HCT116 (cell line): ENCODE data around the gene C4BPB.

Experiments used
- CBX3 ChIP-seq: IDR thresholded peaks from 2 replicates; pipeline ENCODE4 v1.6.1; 2012; ENCODE audit warnings: low read depth
- CEBPB ChIP-seq: IDR thresholded peaks from 2 replicates; pipeline ENCODE4 v1.6.1; 2012; ENCODE audit warnings: low read depth
- ELF1 ChIP-seq: IDR thresholded peaks from 2 replicates; pipeline ENCODE4 v1.6.1; 2012; ENCODE audit warnings: low read depth, borderline replicate concordance
- EZH2 ChIP-seq: fragments of 200-600 bp; sonication (generic); IDR thresholded peaks from 2 replicates; pipeline ENCODE4 v1.6.1; 2017; ENCODE audit warnings: antibody characterized with exemption, mixed run types
- POLR2A ChIP-seq: IDR thresholded peaks from 2 replicates; pipeline ENCODE4 v1.7.0; 2011; ENCODE audit warnings: borderline replicate concordance; ENCODE audit not compliant: insufficient read depth, insufficient read length; ENCODE audit errors: extremely low read depth
- POLR2AphosphoS5 ChIP-seq: IDR thresholded peaks from 2 replicates; pipeline ENCODE4 v1.6.1; 2011; ENCODE audit warnings: mild to moderate bottlenecking, low read depth, low read length, moderate library complexity
- RAD21 ChIP-seq: IDR thresholded peaks from 2 replicates; pipeline ENCODE4 v1.6.1; 2012; ENCODE audit warnings: low read depth, mild to moderate bottlenecking
- YY1 ChIP-seq: IDR thresholded peaks from 2 replicates; pipeline ENCODE4 v1.6.1; 2011; ENCODE audit warnings: low read length, low read depth, moderate library complexity, mild to moderate bottlenecking; ENCODE audit not compliant: insufficient replicate concordance; ENCODE audit errors: extremely low read depth
- ZFX ChIP-seq: fragments of 450-650 bp; IDR thresholded peaks from 2 replicates; pipeline ENCODE4 v1.6.1; 2017
- ZNF274 ChIP-seq: fragments of 200-500 bp; sonication (Bioruptor generic); IDR thresholded peaks from 2 replicates; pipeline ENCODE4 v1.6.1; 2014; ENCODE audit warnings: mild to moderate bottlenecking, low read depth, low read length, inconsistent platforms
- TF ChIP-seq, protein P1 (sequence below): IDR thresholded peaks from 2 replicates; pipeline ENCODE4 v1.6.1; 2012; ENCODE audit warnings: low read depth
- TF ChIP-seq, protein P2 (sequence below), 3 experiments: fragments of 200-600 bp in 1 of 3; sonication (generic) in 1 of 3; IDR thresholded peaks in 2 of 3; conservative IDR thresholded peaks in 1 of 3; 2 replicates each; pipeline ENCODE4 v1.5.1; 2012 to 2017; ENCODE audit warnings: low read depth in 2 of 3, low read length in 2 of 3, antibody characterized with exemption in 1 of 3, borderline replicate concordance in 1 of 3, control low read depth in 1 of 3, mild to moderate bottlenecking in 1 of 3, mixed read lengths in 1 of 3, mixed run types in 1 of 3, moderate library complexity in 1 of 3; ENCODE audit not compliant: insufficient read depth in 1 of 3
- TF ChIP-seq, protein P3 (sequence below): IDR thresholded peaks from 2 replicates; pipeline ENCODE4 v1.6.1; 2012

DNA sequence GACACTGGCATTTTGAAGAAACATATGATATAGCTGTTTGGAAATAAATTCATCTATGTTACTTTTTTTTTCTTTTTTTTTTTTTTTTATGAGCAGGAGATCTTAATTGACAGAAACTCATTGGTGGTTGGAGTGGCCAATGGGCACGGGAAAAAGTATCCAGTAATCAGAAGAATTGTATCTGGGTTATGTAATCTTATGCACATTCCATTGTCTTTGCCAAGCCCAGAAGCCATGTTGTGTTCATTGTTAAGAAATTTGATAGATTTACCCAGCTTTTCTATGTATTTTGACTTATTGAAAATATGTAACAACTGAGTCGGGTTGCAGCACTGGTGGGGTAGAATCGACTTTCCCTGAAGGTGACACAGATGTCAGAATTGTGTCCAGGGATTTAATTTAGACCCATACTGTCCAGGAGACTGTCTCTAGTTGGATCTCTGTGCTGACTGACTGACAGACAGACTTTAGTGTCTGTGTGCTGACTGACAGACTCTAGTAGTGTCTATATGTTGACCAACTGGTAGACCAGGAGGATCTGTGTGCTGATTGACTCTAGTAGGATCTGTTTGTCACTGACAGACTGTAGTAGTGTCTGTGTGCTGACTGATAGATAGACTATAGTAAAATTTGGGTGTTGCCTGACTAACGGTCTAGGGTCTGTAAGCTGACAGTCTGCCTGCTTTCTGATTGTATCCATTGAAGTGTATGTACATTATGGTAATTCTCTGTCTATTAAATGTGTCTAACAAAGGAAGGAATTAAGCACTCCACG lies 12.3 kb upstream of the C4BPB start:
- TF ChIP-seq CEBPB, result no peak
- TF ChIP-seq, protein P1, sequence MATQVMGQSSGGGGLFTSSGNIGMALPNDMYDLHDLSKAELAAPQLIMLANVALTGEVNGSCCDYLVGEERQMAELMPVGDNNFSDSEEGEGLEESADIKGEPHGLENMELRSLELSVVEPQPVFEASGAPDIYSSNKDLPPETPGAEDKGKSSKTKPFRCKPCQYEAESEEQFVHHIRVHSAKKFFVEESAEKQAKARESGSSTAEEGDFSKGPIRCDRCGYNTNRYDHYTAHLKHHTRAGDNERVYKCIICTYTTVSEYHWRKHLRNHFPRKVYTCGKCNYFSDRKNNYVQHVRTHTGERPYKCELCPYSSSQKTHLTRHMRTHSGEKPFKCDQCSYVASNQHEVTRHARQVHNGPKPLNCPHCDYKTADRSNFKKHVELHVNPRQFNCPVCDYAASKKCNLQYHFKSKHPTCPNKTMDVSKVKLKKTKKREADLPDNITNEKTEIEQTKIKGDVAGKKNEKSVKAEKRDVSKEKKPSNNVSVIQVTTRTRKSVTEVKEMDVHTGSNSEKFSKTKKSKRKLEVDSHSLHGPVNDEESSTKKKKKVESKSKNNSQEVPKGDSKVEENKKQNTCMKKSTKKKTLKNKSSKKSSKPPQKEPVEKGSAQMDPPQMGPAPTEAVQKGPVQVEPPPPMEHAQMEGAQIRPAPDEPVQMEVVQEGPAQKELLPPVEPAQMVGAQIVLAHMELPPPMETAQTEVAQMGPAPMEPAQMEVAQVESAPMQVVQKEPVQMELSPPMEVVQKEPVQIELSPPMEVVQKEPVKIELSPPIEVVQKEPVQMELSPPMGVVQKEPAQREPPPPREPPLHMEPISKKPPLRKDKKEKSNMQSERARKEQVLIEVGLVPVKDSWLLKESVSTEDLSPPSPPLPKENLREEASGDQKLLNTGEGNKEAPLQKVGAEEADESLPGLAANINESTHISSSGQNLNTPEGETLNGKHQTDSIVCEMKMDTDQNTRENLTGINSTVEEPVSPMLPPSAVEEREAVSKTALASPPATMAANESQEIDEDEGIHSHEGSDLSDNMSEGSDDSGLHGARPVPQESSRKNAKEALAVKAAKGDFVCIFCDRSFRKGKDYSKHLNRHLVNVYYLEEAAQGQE, result no peak
- no peak for TF ChIP-seq CBX3
- TF ChIP-seq, protein P2, sequence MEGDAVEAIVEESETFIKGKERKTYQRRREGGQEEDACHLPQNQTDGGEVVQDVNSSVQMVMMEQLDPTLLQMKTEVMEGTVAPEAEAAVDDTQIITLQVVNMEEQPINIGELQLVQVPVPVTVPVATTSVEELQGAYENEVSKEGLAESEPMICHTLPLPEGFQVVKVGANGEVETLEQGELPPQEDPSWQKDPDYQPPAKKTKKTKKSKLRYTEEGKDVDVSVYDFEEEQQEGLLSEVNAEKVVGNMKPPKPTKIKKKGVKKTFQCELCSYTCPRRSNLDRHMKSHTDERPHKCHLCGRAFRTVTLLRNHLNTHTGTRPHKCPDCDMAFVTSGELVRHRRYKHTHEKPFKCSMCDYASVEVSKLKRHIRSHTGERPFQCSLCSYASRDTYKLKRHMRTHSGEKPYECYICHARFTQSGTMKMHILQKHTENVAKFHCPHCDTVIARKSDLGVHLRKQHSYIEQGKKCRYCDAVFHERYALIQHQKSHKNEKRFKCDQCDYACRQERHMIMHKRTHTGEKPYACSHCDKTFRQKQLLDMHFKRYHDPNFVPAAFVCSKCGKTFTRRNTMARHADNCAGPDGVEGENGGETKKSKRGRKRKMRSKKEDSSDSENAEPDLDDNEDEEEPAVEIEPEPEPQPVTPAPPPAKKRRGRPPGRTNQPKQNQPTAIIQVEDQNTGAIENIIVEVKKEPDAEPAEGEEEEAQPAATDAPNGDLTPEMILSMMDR (IDR thresholded peaks at IDR 0.05 in 2 of 3, conservative IDR thresholded peaks at IDR 0.05 in 1 of 3; ENCODE audit: borderline replicate concordance in 1 of 3, insufficient read depth in 1 of 3, low read depth in 2 of 3, low read length in 2 of 3), result no peak
- TF ChIP-seq ZNF274, result no peak
- no peak for TF ChIP-seq POLR2A
- TF ChIP-seq POLR2AphosphoS5, result no peak
- no peak for TF ChIP-seq EZH2
- TF ChIP-seq, protein P3, sequence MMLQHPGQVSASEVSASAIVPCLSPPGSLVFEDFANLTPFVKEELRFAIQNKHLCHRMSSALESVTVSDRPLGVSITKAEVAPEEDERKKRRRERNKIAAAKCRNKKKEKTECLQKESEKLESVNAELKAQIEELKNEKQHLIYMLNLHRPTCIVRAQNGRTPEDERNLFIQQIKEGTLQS, result no peak
- no peak for TF ChIP-seq ZFX
- TF ChIP-seq ELF1, result no peak
- no peak for TF ChIP-seq YY1
- TF ChIP-seq RAD21, result no peak
